Measurements from ENCODE around the gene DPY30.

- TF ChIP-seq POLR2AphosphoS5 (IDR thresholded peaks at IDR 0.05; ENCODE audit: low read depth, low read length) (peak; percentile 92), SIN3A (IDR thresholded peaks at IDR 0.05; ENCODE audit: borderline replicate concordance, insufficient read depth, low read length) (no peak; the same call in 1 of the 2 replicates), TAF1 (IDR thresholded peaks at IDR 0.05; ENCODE audit: borderline replicate concordance, insufficient read depth, low read length) (peak; percentile 86; the same call in 1 of the 2 replicates), REST (IDR thresholded peaks at IDR 0.05; ENCODE audit: insufficient read depth in 1 of 2, low read depth in 2 of 2, low read length in 2 of 2) (peak in 1 of 2 experiments; percentile 38; a peak in 1 of 4 replicates)
Measured at GRCh38 chr2:32010670-32011484, 28.7 kb downstream of the DPY30 start, which contains the start of gene MEMO1.
